Smooth muscle cell (in vitro differentiated cells): ENCODE results near the gene CARMIL1. TPM values are rescaled to one million over a fixed set of nuclear protein-coding genes. Genes with fewer than 3 reads are reported as not detected.

Experiments used
- DNase-seq: peaks from one replicate; lab custom pipeline; 2025; ENCODE audit not compliant: unreplicated experiment; lab: John Stamatoyannopoulos, UW
- H2AFZ ChIP-seq: fragments of 200-600 bp; sonication (generic); 2 replicates; pipeline ENCODE4 v1.6.0; 2016; ENCODE audit warnings: antibody characterized with exemption, low read depth, mild to moderate bottlenecking
- H3F3A ChIP-seq: fragments of 200-600 bp; sonication (generic); 2 replicates; pipeline ENCODE4 v1.6.0; 2017; ENCODE audit warnings: antibody characterized with exemption, low read depth
- H3K27ac ChIP-seq: fragments of 200-600 bp; sonication (generic); 2 replicates; pipeline ENCODE4 v1.5.1; 2016; ENCODE audit warnings: low read depth, mild to moderate bottlenecking
- H3K27me3 ChIP-seq: fragments of 200-600 bp; sonication (generic); 2 replicates; pipeline ENCODE4 v1.6.1; 2016; ENCODE audit warnings: low read depth, mild to moderate bottlenecking
- H3K36me3 ChIP-seq: fragments of 200-600 bp; sonication (generic); 2 replicates; pipeline ENCODE4 v1.5.1; 2016; ENCODE audit warnings: low read depth
- H3K4me1 ChIP-seq: fragments of 200-600 bp; sonication (generic); 2 replicates; pipeline ENCODE4 v1.5.1; 2016; ENCODE audit warnings: low read depth
- H3K4me2 ChIP-seq: fragments of 200-600 bp; sonication (generic); 2 replicates; pipeline ENCODE4 v1.6.0; 2016; ENCODE audit warnings: mild to moderate bottlenecking
- H3K4me3 ChIP-seq: fragments of 200-600 bp; sonication (generic); 2 replicates; pipeline ENCODE4 v1.5.1; 2016; ENCODE audit warnings: mild to moderate bottlenecking
- H3K79me2 ChIP-seq: fragments of 200-600 bp; sonication (generic); 2 replicates; pipeline ENCODE4 v1.6.0; 2016; ENCODE audit warnings: low read depth, mild to moderate bottlenecking
- H3K9ac ChIP-seq: fragments of 200-600 bp; sonication (generic); 2 replicates; pipeline ENCODE4 v1.6.0; 2016; ENCODE audit warnings: low read depth
- H3K9me3 ChIP-seq: fragments of 200-600 bp; sonication (generic); replicated peaks from 2 replicates; pipeline ENCODE4 v1.5.1; 2016; ENCODE audit warnings: low read depth
- H4K20me1 ChIP-seq: fragments of 200-600 bp; sonication (generic); 2 replicates; pipeline ENCODE4 v1.6.0; 2016; ENCODE audit warnings: low read depth
- CTCF ChIP-seq: fragments of 200-600 bp; sonication (generic); IDR thresholded peaks from 2 replicates; pipeline ENCODE4 v1.5.1; 2017; ENCODE audit warnings: borderline replicate concordance, mild to moderate bottlenecking, antibody characterized with exemption; ENCODE audit not compliant: insufficient read depth, poor library complexity, severe bottlenecking
- WGBS: methylation state at CpG from one replicate; pipeline ENCODE4 v1.1.7; 2016; ENCODE audit warnings: low lambda C conversion rate; 5-methylcytosine and 5-hydroxymethylcytosine counted together
- polyA plus RNA-seq: library from polyadenylated mRNA; unstranded; fragments of >200 nt; fragmentation: Nextera tagmentation; extraction: Ambion mirVana; gene quantifications from 2 replicates; pipeline ENCODE4 v1.2.1, GENCODE V29; 2016
- total RNA-seq: library from RNA; depleted of rRNA; stranded (reverse); fragments of >200 nt; gene quantifications from 2 replicates; pipeline ENCODE4 v1.2.3, GENCODE V29; 2014

Gene CARMIL1
- total and polyA plus RNA-seq, 2 experiments from 2014 or later = 7.6 to 24.1 TPM

GRCh38 chr6:25233226-25233625, 45.9 kb upstream of the CARMIL1 start:
- no peaks in the 10 kb centered on the region for H3K27me3 ChIP-seq
- H3K9ac ChIP-seq = no peak overlapping the region
- no peaks in the 10 kb centered on the region for H3K79me2 ChIP-seq
- H4K20me1 ChIP-seq = no peaks in the 10 kb centered on the region
- no peak for TF ChIP-seq CTCF
- 97% methylated on average over 1 of the region's 1 CpG for WGBS
- no peaks in the 10 kb centered on the region for H3F3A ChIP-seq
- no peak for DNase-seq
- H3K4me2 ChIP-seq = no peak overlapping the region
- H3K27ac ChIP-seq = no peak overlapping the region
- H3K4me1 ChIP-seq = no peaks in the 10 kb centered on the region
- H3K9me3 ChIP-seq = no peaks in the 10 kb centered on the region
- no peaks in the 10 kb centered on the region for H3K36me3 ChIP-seq
- H2AFZ ChIP-seq = no peak overlapping the region
- no peak overlapping the region for H3K4me3 ChIP-seq

GRCh38 chr6:25237579-25237978, 41.6 kb upstream of the CARMIL1 start:
- H3K9ac ChIP-seq = no peak overlapping the region
- no peaks in the 10 kb centered on the region for H3K79me2 ChIP-seq
- no peak for DNase-seq
- H3K4me2 ChIP-seq = no peak overlapping the region
- no peak overlapping the region for H3K27ac ChIP-seq
- 74% methylated on average over 3 of the region's 3 CpGs for WGBS
- H3K9me3 ChIP-seq = no peaks in the 10 kb centered on the region
- H2AFZ ChIP-seq = no peak overlapping the region
- no peak overlapping the region for H3K4me3 ChIP-seq
- H3K27me3 ChIP-seq = no peaks in the 10 kb centered on the region
- H3F3A ChIP-seq = no peaks in the 10 kb centered on the region
- no peaks in the 10 kb centered on the region for H3K4me1 ChIP-seq
- no peaks in the 10 kb centered on the region for H3K36me3 ChIP-seq
- no peaks in the 10 kb centered on the region for H4K20me1 ChIP-seq
- no peak for TF ChIP-seq CTCF

GRCh38 chr6:25239059-25239458, 40.1 kb upstream of the CARMIL1 start:
- no peaks in the 10 kb centered on the region for H3F3A ChIP-seq
- H3K4me1 ChIP-seq = no peaks in the 10 kb centered on the region
- no peak for DNase-seq
- no peaks in the 10 kb centered on the region for H3K36me3 ChIP-seq
- no peaks in the 10 kb centered on the region for H3K9me3 ChIP-seq
- no peaks in the 10 kb centered on the region for H4K20me1 ChIP-seq
- H3K9ac ChIP-seq = no peak overlapping the region
- no peaks in the 10 kb centered on the region for H3K79me2 ChIP-seq
- H3K27ac ChIP-seq = no peak overlapping the region
- no peaks in the 10 kb centered on the region for H3K27me3 ChIP-seq
- no peak overlapping the region for H2AFZ ChIP-seq
- H3K4me3 ChIP-seq = no peak overlapping the region
- no peak for TF ChIP-seq CTCF
- no peak overlapping the region for H3K4me2 ChIP-seq

- Histone ChIP-seq H3K27me3 (no peaks in the 10 kb centered on the region), H3K4me2 (no peak overlapping the region), H3K27ac (no peak overlapping the region), H3K4me3 (no peak overlapping the region), H3K9ac (no peak overlapping the region), H3F3A (no peaks in the 10 kb centered on the region), H4K20me1 (no peaks in the 10 kb centered on the region), H3K4me1 (no peaks in the 10 kb centered on the region), H3K36me3 (no peaks in the 10 kb centered on the region), H3K79me2 (no peaks in the 10 kb centered on the region), H2AFZ (no peak overlapping the region), H3K9me3 (no peaks in the 10 kb centered on the region)
- WGBS = 85% methylated on average over 1 of the region's 1 CpG
- DNase-seq = no peak
- TF ChIP-seq CTCF = no peak
Observed at GRCh38 chr6:25239498-25239897, 39.7 kb upstream of the CARMIL1 start.
